ENCODE measurements around the gene CRB1. TPM values are rescaled to one million over a fixed set of nuclear protein-coding genes. Genes with fewer than 3 reads are reported as not detected.

The CRB1 gene
- total and polyA plus RNA-seq, 2 of the 8 experiments (the other 6 are each of a cell fraction or from before 2014, with no cell fraction given) = 0.03 TPM; not detected in 1

- Histone ChIP-seq H3K18ac (ENCODE audit: extremely low read depth, low read length) (no peak overlapping the region), H2AFZ (ENCODE audit: low read length) (no peak overlapping the region), H4K20me1 (replicated peaks in 1 of 2; ENCODE audit: control insufficient read depth in 1 of 2, insufficient read depth in 2 of 2, low read length in 2 of 2) (no peaks in the 10 kb centered on the region), H3K23ac (ENCODE audit: insufficient read length) (no peak overlapping the region), H4K8ac (ENCODE audit: extremely low read depth, insufficient read depth, low read length) (no peak overlapping the region; the same call in 1 of the 2 replicates), H3K9ac (replicated peaks in 1 of 4; ENCODE audit: extremely low read depth in 1 of 4, low read depth in 3 of 4, low read length in 3 of 4) (no peak overlapping the region), H3K4me1 (replicated peaks in 1 of 4; ENCODE audit: control insufficient read depth in 3 of 4, insufficient read depth in 4 of 4, low read length in 3 of 4) (no peaks in the 10 kb centered on the region), H4K91ac (replicated peaks; ENCODE audit: insufficient read length, low read length) (no peak overlapping the region), H3K14ac (ENCODE audit: insufficient read length) (no peak overlapping the region), H3K56ac (replicated peaks; ENCODE audit: insufficient read length, low read depth, low read length) (no peak overlapping the region), H2BK5ac (ENCODE audit: low read depth, low read length) (no peak overlapping the region), H2BK12ac (ENCODE audit: low read depth, low read length) (no peak overlapping the region), H2BK120ac (replicated peaks; ENCODE audit: low read depth, low read length) (no peak overlapping the region), H3K36me3 (ENCODE audit: control insufficient read depth in 2 of 4, insufficient read depth in 4 of 4, low read length in 3 of 4) (no peaks in the 10 kb centered on the region), H3K79me2 (ENCODE audit: control insufficient read depth in 1 of 2, insufficient read depth in 2 of 2, low read length in 2 of 2) (no peaks in the 10 kb centered on the region), H3K27me3 (replicated peaks in 1 of 4; ENCODE audit: control insufficient read depth in 3 of 4, extremely low read depth in 1 of 4, insufficient read depth in 3 of 4, low read length in 3 of 4) (no peaks in the 10 kb centered on the region), H3K4me3 (ENCODE audit: extremely low read depth in 1 of 4, insufficient read depth in 2 of 4, low read depth in 3 of 4, low read length in 4 of 4) (no peak overlapping the region), H3K4me2 (ENCODE audit: insufficient read depth in 1 of 2, low read depth in 2 of 2, low read length in 2 of 2) (no peak overlapping the region), H3K23me2 (ENCODE audit: low read depth, low read length) (no peaks in the 10 kb centered on the region), H4K5ac (ENCODE audit: insufficient read length, low read depth, low read length) (no peak overlapping the region), H3K9me3 (ENCODE audit: insufficient read depth in 2 of 2, low read depth in 1 of 2, low read length in 1 of 2) (no peaks in the 10 kb centered on the region), H3K27ac (ENCODE audit: low read depth, low read length) (no peak overlapping the region), H2BK20ac (ENCODE audit: low read length) (no peak overlapping the region), H2AK5ac (ENCODE audit: low read depth, low read length) (no peak overlapping the region), H2BK15ac (ENCODE audit: low read length) (no peak overlapping the region), H3K79me1 (ENCODE audit: low read depth, low read length) (no peaks in the 10 kb centered on the region), H3K4ac (replicated peaks; ENCODE audit: insufficient read length, low read depth, low read length) (no peak overlapping the region)
- FAIRE-seq = no peak
- POLR2A ChIA-PET (ENCODE audit: partially characterized antibody) = no interaction called here
- CTCF ChIA-PET (ENCODE audit: partially characterized antibody) = interaction anchor here (1.2 to 1.3 kb wide), 2 partner anchors 11 to 32 kb away, joined by 3 read pairs; no protein-coding TSS in a partner anchor
- no peak for DNase-seq (ENCODE audit: low read depth in 1 of 2, low spot score in 2 of 2)
- 100% methylated on average over 2 of the region's 2 CpGs; no CpG with 5 or more reads in 1 of the 2 experiments for WGBS, 2 experiments (ENCODE audit: extremely low coverage in 1 of 2, insufficient coverage in 1 of 2, insufficient read length in 1 of 2, insufficient replicate concordance in 2 of 2, low coverage in 1 of 2, low lambda C conversion rate in 2 of 2, missing lambda C conversion rate in 1 of 2)
- TF ChIP-seq KDM5A (IDR thresholded peaks at IDR 0.05; ENCODE audit: low read length) (no peak), HDAC2 (IDR thresholded peaks at IDR 0.05; ENCODE audit: borderline replicate concordance in 1 of 2, low read depth in 2 of 2, low read length in 2 of 2) (no peak), RBBP5 (IDR thresholded peaks at IDR 0.05; ENCODE audit: borderline replicate concordance, low read depth, low read length) (no peak), FOSL1 (IDR thresholded peaks at IDR 0.05; ENCODE audit: insufficient read depth, low read depth, low read length) (no peak), POLR2AphosphoS5 (IDR thresholded peaks at IDR 0.05; ENCODE audit: low read depth, low read length) (no peak), RAD21 (IDR thresholded peaks at IDR 0.05 in 1 of 2, conservative IDR thresholded peaks at IDR 0.05 in 1 of 2; ENCODE audit: low read depth in 2 of 2, low read length in 2 of 2) (no peak), GTF2F1 (IDR thresholded peaks at IDR 0.05; ENCODE audit: borderline replicate concordance, low read depth, low read length) (no peak), SP2 (IDR thresholded peaks at IDR 0.05; ENCODE audit: low read length) (no peak), RFX5 (IDR thresholded peaks at IDR 0.05; ENCODE audit: borderline replicate concordance, low read depth, low read length) (no peak), CTCF (IDR thresholded peaks at IDR 0.05; ENCODE audit: control extremely low read depth in 1 of 3, insufficient read depth in 1 of 3, low read depth in 1 of 3, low read length in 3 of 3) (no peak), PHF8 (conservative IDR thresholded peaks at IDR 0.05; ENCODE audit: low read depth, low read length) (no peak)
Observed at GRCh38 chr1:197486946-197487345, 218.9 kb downstream of the CRB1 start.
